HepG2 (cell line): ENCODE results near the gene PPP2R5B. TPM values are rescaled to one million over a fixed set of nuclear protein-coding genes. Genes with fewer than 3 reads are reported as not detected.

Experiments used
- AFF4 ChIP-seq: sonication (generic); formaldehyde crosslinking; IDR thresholded peaks from 2 replicates; pipeline ENCODE4 v1.4.0; 2020; ENCODE audit warnings: missing genetic modification reagents
- AGO1 ChIP-seq: fragments of 200-400 bp; formaldehyde crosslinking; IDR thresholded peaks from 2 replicates; pipeline ENCODE4 v1.6.1; 2017; ENCODE audit warnings: mild to moderate bottlenecking, low read depth, low read length, moderate library complexity; ENCODE audit not compliant: poor library complexity, severe bottlenecking
- AKAP8 ChIP-seq: sonication (generic); formaldehyde crosslinking; IDR thresholded peaks from 2 replicates; pipeline ENCODE4 v1.5.1; 2020; ENCODE audit warnings: mild to moderate bottlenecking, missing genetic modification reagents
- ETS1 ChIP-seq: sonication (generic); formaldehyde crosslinking; IDR thresholded peaks from 2 replicates; pipeline ENCODE4 v1.4.0; 2020; ENCODE audit warnings: missing genetic modification reagents
- HINFP ChIP-seq: sonication (generic); formaldehyde crosslinking; IDR thresholded peaks from 2 replicates; pipeline ENCODE4 v1.4.0; 2020; ENCODE audit warnings: low read depth, mild to moderate bottlenecking, missing genetic modification reagents
- HNRNPK ChIP-seq: fragments of 200-400 bp; formaldehyde crosslinking; IDR thresholded peaks from 2 replicates; pipeline ENCODE4 v1.6.1; 2018; ENCODE audit warnings: low read length, low read depth, moderate library complexity, mild to moderate bottlenecking; ENCODE audit not compliant: poor library complexity, severe bottlenecking
- KLF15 ChIP-seq: sonication (generic); formaldehyde crosslinking; IDR thresholded peaks from 2 replicates; pipeline ENCODE4 v1.8.1; 2023; ENCODE audit warnings: borderline replicate concordance, mild to moderate bottlenecking, inconsistent platforms, missing genetic modification reagents, mixed read lengths
- KLF16 ChIP-seq, 2 experiments: sonication (generic) in 1 of 2; formaldehyde crosslinking in 1 of 2; IDR thresholded peaks; 2 replicates each; pipeline versions ENCODE4 v1.6.1 to v1.8.0; 2016 to 2023; ENCODE audit warnings: missing genetic modification reagents in 2 of 2, missing compliant biosample characterization in 1 of 2
- KMT2A ChIP-seq: sonication (generic); formaldehyde crosslinking; IDR thresholded peaks from 2 replicates; pipeline ENCODE4 v1.4.0; 2020; ENCODE audit warnings: missing genetic modification reagents
- MXI1 ChIP-seq: IDR thresholded peaks from 3 replicates; pipeline ENCODE4 v1.6.1; 2012; ENCODE audit warnings: low read depth, low read length, inconsistent platforms, borderline replicate concordance
- SALL1 ChIP-seq: sonication (generic); formaldehyde crosslinking; IDR thresholded peaks from 2 replicates; pipeline ENCODE4 v1.8.0; 2022; ENCODE audit warnings: mild to moderate bottlenecking, missing genetic modification reagents
- SALL2 ChIP-seq: sonication (generic); formaldehyde crosslinking; IDR thresholded peaks from 2 replicates; pipeline ENCODE4 v1.8.1; 2023; ENCODE audit warnings: mild to moderate bottlenecking, missing genetic modification reagents, inconsistent platforms
- TGIF2 ChIP-seq: IDR thresholded peaks from 2 replicates; pipeline ENCODE4 v1.6.1; 2016; ENCODE audit warnings: control low read depth, missing compliant biosample characterization
- ZNF296 ChIP-seq: sonication (generic); formaldehyde crosslinking; conservative IDR thresholded peaks from 2 replicates; pipeline ENCODE4 v1.5.0; 2020; ENCODE audit warnings: mild to moderate bottlenecking, missing genetic modification reagents
- ZNF350 ChIP-seq: sonication (generic); formaldehyde crosslinking; IDR thresholded peaks from 2 replicates; pipeline ENCODE4 v1.4.0; 2020; ENCODE audit warnings: mild to moderate bottlenecking, low read depth, missing genetic modification reagents, borderline replicate concordance
- ZNF552 ChIP-seq: sonication (generic); formaldehyde crosslinking; IDR thresholded peaks from 2 replicates; pipeline ENCODE4 v1.9.0; 2022; ENCODE audit warnings: missing genetic modification reagents, mild to moderate bottlenecking, borderline replicate concordance
- ZNF670 ChIP-seq: sonication (generic); formaldehyde crosslinking; IDR thresholded peaks from 2 replicates; pipeline ENCODE4 v1.8.0; 2022; ENCODE audit warnings: mild to moderate bottlenecking, missing genetic modification reagents, borderline replicate concordance
- ZNF687 ChIP-seq: sonication (generic); formaldehyde crosslinking; IDR thresholded peaks from 2 replicates; pipeline ENCODE4 v1.5.1; 2020; ENCODE audit warnings: mild to moderate bottlenecking, missing genetic modification reagents, moderate library complexity
- polyA plus RNA-seq, 8 experiments: library from polyadenylated mRNA; depleted of rRNA in 3 of 8; stranded (reverse) in 7 of 8; unstranded in 1 of 8; fragments of >200 nt; fragmentation: Illumina TruSeq in 4 of 8; extraction: Trizol in 4 of 8; gene quantifications; 2 replicates each; pipeline versions ENCODE4 v1.2.1 to v1.2.3, GENCODE V29; 2011 to 2016; ENCODE audit warnings: low read depth in 4 of 8, missing spikeins in 1 of 8, mixed read lengths in 1 of 8; ENCODE audit not compliant: insufficient read depth in 1 of 8
- total RNA-seq, 5 experiments: library from RNA; depleted of rRNA; stranded (reverse); fragments of >200 nt; fragmentation: Illumina TruSeq; extraction: Trizol; gene quantifications; 2 replicates each; pipeline ENCODE4 v1.2.3, GENCODE V29; 2016; ENCODE audit warnings: low read depth in 1 of 5

PPP2R5B gene
- total and polyA plus RNA-seq, 2 of the 13 experiments (the other 11 are each of a cell fraction or from before 2014, with no cell fraction given), result 2.3 to 8.3 TPM

- TF ChIP-seq ZNF670 (CRISPR knock-in tag) (no peak), KLF16 (CRISPR knock-in tag; IDR thresholded peaks at IDR 0.05) (peak in 1 of 2 experiments; percentile 44; a peak in 1 of 4 replicates), AGO1 (peak; percentile 98), SALL1 (CRISPR knock-in tag) (peak; percentile 63), ETS1 (CRISPR knock-in tag) (no peak), SALL2 (peak; percentile 81; the same call in 1 of the 2 replicates), AFF4 (CRISPR knock-in tag) (no peak), MXI1 (peak; percentile 54; the same call in 1 of the 3 replicates), KLF15 (CRISPR knock-in tag) (peak; percentile 78; the same call in 1 of the 2 replicates), HINFP (CRISPR knock-in tag) (0 out of 2 replicates have a peak, but pooled peaks have one; percentile 53), AKAP8 (CRISPR knock-in tag) (peak; percentile 19; the same call in 1 of the 2 replicates), ZNF687 (CRISPR knock-in tag) (peak; percentile 80), ZNF350 (CRISPR knock-in tag) (peak; percentile 74), KMT2A (CRISPR knock-in tag) (0 out of 2 replicates have a peak, but pooled peaks have one; percentile 61), ZNF296 (CRISPR knock-in tag) (peak; percentile 75; the same call in 1 of the 2 replicates), TGIF2 (CRISPR knock-in tag) (no peak), ZNF552 (no peak), HNRNPK (peak; percentile 59)
Measured at GRCh38 chr11:64887757-64888405, 36.6 kb upstream of the PPP2R5B start (continued).
